Fibroblast of villous mesenchyme (primary cell): ENCODE data around the gene CCDC175. TPM values are rescaled to one million over a fixed set of nuclear protein-coding genes. Genes with fewer than 3 reads are reported as not detected.

Experiments used
- DNase-seq: peaks from one replicate; pipeline ENCODE4 v3.0.0-alpha.2; 2010; ENCODE audit warnings: low read depth
- H3K4me3 ChIP-seq: 2 replicates; pipeline ENCODE4 v1.5.1; 2011; ENCODE audit warnings: low read depth, mild to moderate bottlenecking, low read length
- CTCF ChIP-seq: IDR thresholded peaks from 2 replicates; pipeline ENCODE4 v1.5.1; 2012; ENCODE audit warnings: low read depth, mild to moderate bottlenecking, low read length; ENCODE audit not compliant: insufficient read depth
- total RNA-seq: library from RNA; depleted of rRNA; stranded (reverse); fragments of >200 nt; gene quantifications from 2 replicates; pipeline ENCODE4 v1.2.3, GENCODE V29; 2012

Gene CCDC175
- total RNA-seq, 1 donor, result not detected

GRCh38 chr14:59543873-59544272 is 32.7 kb downstream of the CCDC175 start:
- DNase-seq, result no peak
- no peak for TF ChIP-seq CTCF
- no peak overlapping the region for H3K4me3 ChIP-seq

- no peak for TF ChIP-seq CTCF
- no peak for DNase-seq
- no peak overlapping the region for H3K4me3 ChIP-seq
These were observed 34.9 kb downstream of the CCDC175 start for GRCh38 chr14:59541731-59542130.

GRCh38 chr14:59540852-59541251 is 35.8 kb downstream of the CCDC175 start:
- DNase-seq, result no peak
- no peak for TF ChIP-seq CTCF

GRCh38 chr14:59538936-59539335 is 37.7 kb downstream of the CCDC175 start:
- no peak for TF ChIP-seq CTCF
- no peak for DNase-seq
- no peak overlapping the region for H3K4me3 ChIP-seq

More at GRCh38 chr14:59540852-59541251, 35.8 kb downstream of the CCDC175 start:
- no peak overlapping the region for H3K4me3 ChIP-seq

GRCh38 chr14:59537476-59537875 is 39.1 kb downstream of the CCDC175 start:
- no peak for DNase-seq
- no peak for TF ChIP-seq CTCF
- no peak overlapping the region for H3K4me3 ChIP-seq

- peak; percentile 38 for DNase-seq
- no peak overlapping the region for H3K4me3 ChIP-seq
- TF ChIP-seq CTCF, result no peak
These were observed 42.1 kb downstream of the CCDC175 start for GRCh38 chr14:59534361-59534987.

GRCh38 chr14:59532419-59532818 is 44.2 kb downstream of the CCDC175 start:
- no peak for TF ChIP-seq CTCF
- DNase-seq, result no peak
- H3K4me3 ChIP-seq, result no peak overlapping the region
